Measurements from ENCODE around the gene YEATS2.

The YEATS2 gene

DNA sequence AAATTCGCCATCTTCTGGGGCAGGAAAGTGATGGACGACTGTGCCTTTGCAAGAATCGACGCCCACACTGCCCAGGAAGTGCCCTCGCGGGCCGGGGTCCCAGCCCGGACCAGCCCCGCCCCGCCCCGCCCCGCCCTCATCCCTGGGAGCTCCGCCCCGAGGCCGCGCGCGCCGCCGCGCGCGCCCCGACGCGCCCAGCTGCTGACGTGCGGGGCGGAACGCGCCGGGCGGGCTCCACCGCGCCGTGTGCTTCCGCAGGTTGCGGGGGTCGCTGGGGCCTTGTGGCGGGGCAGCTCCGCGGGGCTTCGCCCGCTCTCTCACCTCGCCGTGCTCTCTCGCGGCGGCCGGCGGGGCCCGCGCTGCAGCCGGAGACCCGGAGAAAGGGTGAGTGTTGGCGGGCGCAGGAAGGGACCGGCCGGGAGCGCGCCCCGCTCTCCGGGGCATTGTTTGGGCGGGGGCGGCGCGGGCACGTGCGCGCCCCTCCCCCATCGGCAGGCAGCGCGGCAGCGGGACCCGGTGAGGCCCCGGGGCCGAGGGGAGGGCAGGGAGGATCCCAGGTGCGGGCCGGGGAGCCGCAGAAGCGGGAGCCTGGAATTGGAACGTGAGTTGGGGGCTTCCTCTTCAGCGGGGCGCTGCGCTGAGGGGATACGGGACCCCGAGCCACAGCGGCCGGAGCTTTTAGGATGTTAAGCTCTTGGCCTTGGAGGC, at the start of gene YEATS2:
Gene YEATS2, plus strand, starts transcription at position 188 of the 708 bp plus-strand sequence. CDS start 17,366 bp downstream, outside the sequence.
- no peak for FAIRE-seq
- no peak for TF ChIP-seq CTCF (IDR thresholded peaks at IDR 0.05; ENCODE audit: insufficient read depth, missing control alignments)
- peak; percentile 76 for DNase-seq (ENCODE audit: insufficient read length, low spot score)

DNA sequence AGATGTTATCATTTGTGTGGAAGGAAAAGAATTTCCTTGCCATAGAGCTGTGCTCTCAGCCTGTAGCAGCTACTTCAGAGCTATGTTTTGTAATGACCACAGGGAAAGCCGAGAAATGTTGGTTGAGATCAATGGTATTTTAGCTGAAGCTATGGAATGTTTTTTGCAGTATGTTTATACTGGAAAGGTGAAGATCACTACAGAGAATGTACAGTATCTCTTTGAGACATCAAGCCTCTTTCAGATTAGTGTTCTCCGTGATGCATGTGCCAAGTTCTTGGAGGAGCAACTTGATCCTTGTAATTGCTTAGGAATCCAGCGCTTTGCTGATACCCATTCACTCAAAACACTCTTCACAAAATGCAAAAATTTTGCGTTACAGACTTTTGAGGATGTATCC, 47.0 kb upstream of the YEATS2 start:
- FAIRE-seq (no peak), DNase-seq (ENCODE audit: insufficient read length, low spot score) (no peak)
- no peak for TF ChIP-seq CTCF (IDR thresholded peaks at IDR 0.05; ENCODE audit: insufficient read depth, missing control alignments)

- DNase-seq (ENCODE audit: insufficient read length, low spot score) = no peak
- FAIRE-seq = no peak
- no peak for TF ChIP-seq CTCF (IDR thresholded peaks at IDR 0.05; ENCODE audit: insufficient read depth, missing control alignments)
These were observed 44.2 kb upstream of the YEATS2 start for GRCh38 chr3:183653209-183654064.

DNA sequence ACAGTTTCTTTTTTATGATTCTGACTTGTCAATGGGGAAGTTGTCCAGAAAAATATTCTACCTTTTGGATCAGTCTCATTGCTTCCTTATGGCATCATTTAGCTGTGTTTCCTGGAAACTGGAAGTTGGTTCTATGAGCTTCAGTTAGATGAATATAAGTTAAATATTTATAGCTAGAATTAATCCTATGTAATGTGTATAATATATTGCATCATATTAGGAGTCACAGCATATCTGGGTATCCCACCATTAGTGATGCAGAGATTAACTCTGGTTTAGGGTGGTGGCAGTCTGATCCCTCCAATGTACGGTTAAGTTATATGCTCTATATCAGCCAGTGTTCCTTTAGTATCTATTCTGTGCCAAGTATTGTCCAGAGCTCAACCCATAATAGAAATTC, 42.9 kb upstream of the YEATS2 start:
- no peak for TF ChIP-seq CTCF (IDR thresholded peaks at IDR 0.05; ENCODE audit: insufficient read depth, missing control alignments)

DNA sequence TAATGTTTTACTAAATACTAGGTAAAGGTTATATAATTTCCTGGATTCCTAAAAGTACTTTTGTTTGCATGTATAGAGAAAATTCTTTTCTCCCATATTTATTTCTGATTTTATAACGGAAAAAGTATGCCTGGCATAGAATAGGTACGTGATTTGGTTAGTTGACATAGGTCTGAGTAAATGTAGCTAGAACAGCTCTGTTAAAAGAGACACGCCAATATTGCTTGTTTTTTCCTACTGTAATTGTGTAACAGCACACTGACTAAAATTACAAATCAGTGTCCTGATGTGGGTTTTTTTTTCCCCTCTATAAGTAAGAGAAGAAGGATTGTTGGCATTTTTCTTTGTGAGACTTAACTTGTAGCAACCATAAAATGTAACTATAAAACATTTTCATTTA, 35.5 kb upstream of the YEATS2 start:
- no peak for FAIRE-seq
- no peak for DNase-seq (ENCODE audit: insufficient read length, low spot score)
- no peak for TF ChIP-seq CTCF (IDR thresholded peaks at IDR 0.05; ENCODE audit: insufficient read depth, missing control alignments)

More for the DNA sequence above, 42.9 kb upstream of the YEATS2 start:
- no peak for FAIRE-seq
- no peak for DNase-seq (ENCODE audit: insufficient read length, low spot score)

- no peak for TF ChIP-seq CTCF (IDR thresholded peaks at IDR 0.05; ENCODE audit: insufficient read depth, missing control alignments)
- no peak for DNase-seq (ENCODE audit: insufficient read length, low spot score)
- FAIRE-seq = peak; percentile 35
These were observed 32.6 kb upstream of the YEATS2 start for GRCh38 chr3:183664913-183665381.
